Fibroblast of peridontal ligament (primary cell): Measurements from ENCODE around the gene NECAB2.

Experiments
- DNase-seq: peaks from one replicate; pipeline ENCODE4 v3.0.0-alpha.2; 2010; ENCODE audit errors: extremely low read depth

NECAB2 gene

DNA sequence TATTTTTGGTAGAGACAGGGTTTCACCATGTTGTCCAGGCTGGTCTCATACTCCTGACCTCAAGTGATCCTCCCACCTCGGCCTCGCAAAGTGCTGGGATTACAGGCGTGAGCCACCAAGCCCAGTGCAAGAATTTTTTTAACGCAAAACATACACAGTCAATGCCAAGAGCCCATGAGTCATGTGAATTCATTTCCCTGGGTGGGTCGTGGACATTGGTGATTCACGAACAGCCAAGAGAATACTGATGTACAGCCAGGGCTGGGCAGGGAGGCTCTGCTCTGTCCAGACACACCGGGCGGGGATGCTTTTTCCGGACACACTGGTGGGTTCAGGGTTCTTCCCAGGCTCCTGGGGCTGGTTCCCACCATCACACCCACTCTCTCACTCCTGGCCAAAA lies 56.8 kb downstream of the NECAB2 start:
- peak; percentile 33 for DNase-seq

- DNase-seq, result no peak
Measured at GRCh38 chr16:84026606-84027005, 58.6 kb downstream of the NECAB2 start.

DNA sequence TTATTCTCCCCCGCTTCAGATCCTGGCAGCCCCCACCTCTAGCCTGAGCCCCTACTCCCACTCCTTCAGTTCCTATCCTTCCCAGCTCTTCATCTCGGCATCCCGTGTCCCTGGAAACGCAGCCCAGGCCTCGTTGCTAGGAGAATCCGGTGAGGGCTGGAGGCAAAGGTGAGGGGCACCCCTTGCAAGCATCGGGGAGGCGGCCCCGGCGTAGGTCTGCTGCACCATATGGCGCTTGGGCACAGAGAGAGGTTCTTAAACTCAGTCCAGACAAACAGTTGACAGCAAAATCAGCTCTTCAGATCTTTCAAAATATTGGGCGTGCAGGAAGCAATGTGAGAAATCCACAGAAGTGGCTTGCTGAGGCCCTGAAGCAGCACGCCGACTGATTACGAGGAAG lies 59.6 kb downstream of the NECAB2 start:
- DNase-seq, result no peak

DNA sequence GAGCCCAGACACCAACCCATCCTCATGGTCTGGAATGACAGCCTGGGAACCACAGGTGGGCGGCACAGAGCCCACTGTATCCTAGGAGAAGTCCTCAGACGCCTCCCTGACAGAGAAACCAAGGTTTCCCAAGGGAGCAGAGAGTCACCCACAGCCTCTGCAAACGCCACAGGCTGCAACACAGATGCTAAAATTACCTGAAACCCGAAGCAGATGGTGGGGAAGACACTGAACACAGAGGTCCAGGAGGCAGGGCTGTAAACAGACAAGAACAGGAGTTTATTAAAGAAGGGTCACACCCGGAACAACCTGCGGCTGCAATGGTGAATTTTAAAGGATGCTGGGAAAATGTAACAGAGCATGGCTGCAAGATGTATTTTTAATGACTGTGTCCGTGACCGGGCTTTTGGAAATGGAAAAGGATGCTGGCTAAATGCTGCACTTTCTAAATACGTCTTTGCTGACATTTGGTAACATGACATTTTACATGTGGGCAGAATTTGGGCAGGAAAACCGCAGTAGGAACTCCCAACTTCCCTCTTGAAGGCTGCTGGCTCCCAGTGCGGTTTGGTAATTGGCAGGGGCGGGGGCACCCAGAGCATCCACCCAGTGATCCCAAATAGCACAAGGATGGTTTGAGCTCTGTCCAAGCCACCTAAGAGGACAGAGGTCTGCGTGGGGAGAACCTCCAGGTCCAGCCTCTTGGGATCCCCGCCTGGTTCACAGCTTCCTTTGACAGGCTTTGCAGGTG lies 61.4 kb downstream of the NECAB2 start:
- DNase-seq, result no peak

DNA sequence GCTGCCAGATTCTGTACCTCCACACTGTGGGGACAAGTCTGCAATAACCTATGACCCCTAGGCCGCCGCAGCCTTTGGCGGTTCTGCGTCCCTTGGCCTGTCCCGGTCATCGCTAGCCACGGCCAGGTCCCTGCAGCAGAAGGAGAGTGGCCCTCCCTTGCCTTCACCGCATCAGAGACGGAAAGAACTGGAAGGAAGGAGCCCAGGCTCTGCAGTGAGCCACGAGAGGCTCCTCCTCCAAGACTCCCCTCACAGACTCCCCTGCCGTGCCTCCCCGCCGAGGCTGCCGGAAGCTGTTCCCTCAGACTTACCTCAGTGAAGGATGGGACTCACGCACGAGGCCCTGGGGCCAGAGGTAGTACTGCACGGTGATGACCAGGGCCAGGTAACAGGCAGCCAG lies 63.5 kb downstream of the NECAB2 start:
- DNase-seq, result no peak

DNA sequence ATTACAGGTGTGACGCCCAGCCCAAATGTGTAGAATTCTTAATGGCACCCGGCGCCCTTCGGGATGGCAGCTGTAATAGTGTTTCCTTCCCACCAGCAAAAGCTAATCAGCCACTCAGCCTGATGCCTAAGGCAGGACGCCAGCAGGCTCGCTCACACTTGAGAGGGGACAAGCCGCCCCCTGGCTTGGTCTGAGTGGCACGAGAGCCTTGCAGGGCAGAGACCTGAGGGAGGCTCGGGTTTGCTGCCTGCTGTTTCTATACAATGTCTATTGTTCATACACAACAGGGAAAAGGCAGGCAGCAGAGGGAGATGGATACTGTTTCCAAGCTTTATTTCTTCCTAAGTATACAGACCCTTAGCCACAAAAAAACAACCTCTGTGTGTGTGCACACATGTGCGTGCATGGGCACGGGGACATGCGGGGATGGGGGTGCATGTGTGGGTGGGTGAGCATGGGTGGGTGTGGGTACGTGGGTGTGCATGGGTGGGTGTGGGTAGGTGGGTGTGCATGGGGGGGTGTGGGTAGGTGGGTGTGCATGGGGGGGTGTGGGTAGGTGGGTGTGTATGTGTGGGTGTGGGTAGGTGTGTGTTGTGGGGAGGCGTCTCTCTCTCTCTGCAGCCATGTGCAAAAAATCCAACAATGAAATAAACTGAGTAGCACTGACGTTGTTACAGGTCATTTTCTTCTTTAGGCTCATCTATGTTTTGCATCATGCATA lies 64.6 kb downstream of the NECAB2 start:
- no peak for DNase-seq

- DNase-seq, result no peak
Measured at GRCh38 chr16:84033251-84034195, 65.5 kb downstream of the NECAB2 start.

DNA sequence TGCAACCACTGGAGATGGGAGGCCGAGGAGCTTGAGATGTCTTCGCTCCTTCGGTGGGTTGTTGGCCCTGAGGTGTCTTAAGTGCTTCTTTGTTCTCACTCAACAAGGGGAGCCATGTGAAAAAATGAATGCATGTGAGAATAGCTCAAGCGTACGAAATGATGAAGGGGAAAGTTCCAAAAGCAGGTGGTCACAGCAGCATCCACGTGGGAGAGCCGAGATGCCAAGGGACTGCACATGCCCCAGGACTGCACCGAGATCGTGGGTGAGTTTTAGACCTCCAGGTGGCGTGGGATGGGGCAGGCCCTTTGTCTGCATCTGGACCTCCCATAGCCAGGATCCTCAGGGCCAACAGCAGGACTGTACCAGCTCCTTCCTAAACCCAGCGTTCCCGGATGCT lies 66.5 kb downstream of the NECAB2 start:
- no peak for DNase-seq

GRCh38 chr16:84036131-84036530 lies 68.1 kb downstream of the NECAB2 start:
- no peak for DNase-seq

- DNase-seq, result no peak
Measured at GRCh38 chr16:84036982-84037425, 69.0 kb downstream of the NECAB2 start.

DNA sequence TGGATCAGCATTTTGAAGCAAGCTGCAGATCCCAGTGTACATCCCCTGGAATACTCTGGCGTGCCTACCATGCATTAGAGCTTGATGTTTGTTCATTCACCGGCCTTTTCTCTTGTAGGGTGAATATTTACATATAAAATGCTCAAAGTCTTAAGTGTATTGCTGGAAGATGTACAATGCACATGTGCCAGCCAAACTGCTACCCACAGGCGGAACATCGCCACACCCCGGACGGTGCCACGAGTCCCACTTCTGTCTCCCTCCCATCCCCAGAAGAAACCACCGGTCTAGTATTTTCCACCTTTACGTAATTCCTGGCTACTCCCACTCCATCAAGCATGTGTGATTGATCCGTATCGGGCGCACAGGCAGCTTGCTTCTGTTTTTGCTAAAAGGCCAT lies 70.4 kb downstream of the NECAB2 start:
- no peak for DNase-seq

GRCh38 chr16:84039696-84040095 lies 71.7 kb downstream of the NECAB2 start:
- no peak for DNase-seq

DNA sequence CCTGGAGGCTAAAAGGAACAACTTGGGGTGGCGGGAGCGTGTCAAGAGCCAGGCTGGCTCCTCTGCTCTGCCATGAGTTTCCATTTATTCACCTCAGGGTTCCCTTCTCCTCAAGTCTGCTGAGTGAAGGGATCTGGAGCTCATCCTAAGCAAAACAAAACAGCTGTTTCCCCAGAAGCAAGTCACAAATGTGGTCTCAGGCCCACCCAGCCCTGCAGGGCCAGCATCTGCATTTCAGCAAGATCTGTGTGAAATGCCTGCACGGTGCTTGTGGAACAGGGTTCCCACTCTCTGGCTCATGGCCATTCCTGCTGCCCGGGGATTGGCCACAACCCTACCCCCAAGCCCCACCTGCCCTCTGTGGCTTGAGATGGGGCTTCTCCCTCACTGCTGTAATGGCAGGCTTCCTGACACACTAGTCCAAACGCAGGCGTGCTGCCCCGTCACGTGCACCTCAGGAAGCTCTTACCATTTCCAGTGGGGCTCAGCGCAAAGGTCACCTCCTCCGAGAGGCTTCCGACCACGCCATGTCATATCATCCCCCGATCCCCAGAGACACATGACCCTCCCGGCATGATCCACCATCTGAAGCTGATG lies 72.3 kb downstream of the NECAB2 start:
- DNase-seq, result no peak

GRCh38 chr16:84040823-84041820 lies 73.1 kb downstream of the NECAB2 start:
- DNase-seq, result peak; percentile 85

DNA sequence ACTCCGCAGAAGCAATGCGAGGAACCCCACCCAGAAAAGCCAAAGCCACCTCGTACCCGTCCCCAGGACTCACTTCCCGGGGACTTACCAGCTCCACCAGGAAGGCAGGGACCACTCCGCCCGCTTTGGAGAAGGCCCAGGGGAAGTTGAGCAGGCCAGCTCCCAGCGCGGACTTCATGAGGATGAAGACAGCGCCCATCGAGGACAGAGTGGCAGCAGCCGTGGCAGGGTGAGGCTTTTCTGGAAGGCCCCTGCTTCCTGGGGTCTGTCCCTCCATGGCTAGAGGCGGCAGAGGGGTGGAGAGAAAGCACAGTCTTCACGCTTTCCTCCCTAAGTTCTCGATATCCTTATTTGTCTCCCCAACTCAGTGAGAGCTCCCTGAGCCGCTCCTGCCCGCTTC lies 73.8 kb downstream of the NECAB2 start:
- DNase-seq, result no peak

DNA sequence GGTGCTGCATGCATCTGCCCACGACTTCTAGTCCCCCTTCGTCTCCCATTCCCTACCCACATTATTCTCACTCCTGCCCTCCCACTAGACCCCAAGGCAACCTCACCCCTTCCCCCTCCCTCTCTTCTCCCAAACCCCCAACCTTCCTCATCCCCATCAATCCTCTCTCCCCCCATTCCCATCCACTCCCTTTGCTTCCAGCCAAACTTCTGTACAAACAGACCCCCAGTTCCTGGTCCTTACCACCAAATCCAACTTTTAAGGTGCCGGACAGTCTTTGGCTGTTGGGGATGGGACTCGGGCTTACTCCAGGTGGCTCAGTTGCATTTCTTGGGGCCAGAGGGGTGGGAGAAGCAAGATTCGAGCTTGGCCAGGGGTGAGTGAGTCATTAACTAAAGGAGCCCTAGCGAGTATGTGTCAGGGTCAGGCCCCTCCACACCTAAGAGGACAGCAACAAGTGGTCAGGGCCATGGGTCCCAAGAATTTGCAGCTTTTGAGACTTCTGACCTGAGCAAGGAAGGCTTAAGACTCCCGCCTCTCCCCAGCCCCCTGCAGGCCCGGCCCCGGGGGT lies 74.3 kb downstream of the NECAB2 start, which contains the start of gene SLC38A8:
Gene SLC38A8, minus strand, starts transcription at position 488 of the 571 bp plus-strand sequence. CDS start 638 bp downstream, outside the sequence.
- no peak for DNase-seq

DNA sequence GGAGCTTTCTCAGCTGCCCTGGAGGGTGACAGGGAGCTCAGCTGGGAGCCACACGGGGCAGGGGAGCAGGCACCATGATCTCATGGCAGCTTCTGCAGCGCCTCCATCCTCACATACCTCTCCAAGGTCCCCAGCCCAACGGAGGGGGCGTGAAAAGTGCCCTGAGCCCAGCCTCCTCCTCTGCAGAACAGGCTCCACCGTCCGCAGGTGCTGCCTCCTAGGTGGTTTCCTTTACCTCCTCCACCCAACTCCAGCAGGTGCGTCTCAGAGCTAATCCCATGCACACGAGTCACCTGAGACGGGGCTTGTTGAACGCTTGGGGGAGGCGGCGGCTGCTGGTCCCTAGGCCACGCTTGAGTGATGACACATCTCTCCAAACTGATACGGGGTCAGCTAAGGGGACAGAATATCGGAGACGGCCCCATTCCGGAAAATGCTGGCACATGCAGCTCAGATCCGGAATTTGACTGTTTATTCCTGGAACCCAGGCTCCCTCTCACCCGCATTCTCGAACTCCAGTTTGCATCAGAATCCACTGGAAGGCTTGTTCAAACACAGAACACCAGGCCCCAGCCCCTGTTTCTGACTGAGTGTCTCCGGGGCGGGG lies 74.9 kb downstream of the NECAB2 start:
- DNase-seq, result no peak

DNA sequence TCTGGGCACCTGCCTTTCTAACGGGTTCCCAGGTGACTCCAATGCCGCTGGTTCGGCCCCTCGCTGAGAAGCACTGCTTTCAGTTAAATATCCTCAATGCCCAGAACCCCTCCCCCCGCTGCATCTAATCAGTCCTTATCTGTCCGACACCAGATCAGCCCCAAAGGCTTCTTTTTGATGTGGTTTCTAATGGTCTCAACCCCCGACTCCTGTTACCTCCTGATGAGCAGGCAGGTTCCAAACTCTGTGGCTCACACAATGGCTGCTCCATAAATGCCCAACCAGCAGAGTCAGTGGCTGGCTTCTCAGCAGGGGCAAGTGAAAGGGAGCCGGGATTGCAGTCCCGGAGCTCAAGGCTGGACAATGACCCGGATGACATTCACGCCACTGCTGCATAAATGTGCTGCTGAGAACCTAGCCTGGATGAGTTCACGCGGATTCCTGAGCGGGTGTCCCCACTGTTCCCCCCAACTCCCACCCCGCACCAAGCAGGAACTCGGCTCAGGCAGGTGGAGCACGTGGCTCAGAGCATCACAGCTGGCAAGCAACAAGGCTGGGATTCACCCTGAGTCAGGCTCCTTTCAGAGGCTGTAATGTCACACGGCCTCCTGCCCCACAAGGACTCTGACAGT lies 75.6 kb downstream of the NECAB2 start:
- no peak for DNase-seq

- DNase-seq, result peak; percentile 13
Measured at GRCh38 chr16:84044118-84044488, 76.1 kb downstream of the NECAB2 start.
